ENCODE data around the gene CCDC60. TPM values are rescaled to one million over a fixed set of nuclear protein-coding genes. Genes with fewer than 3 reads are reported as not detected.

Gene CCDC60
- total and polyA plus RNA-seq, 10 of the 15 experiments (the other 5 are each of a cell fraction or from before 2014, with no cell fraction given): 0.19 TPM; not detected in 9

- Histone ChIP-seq H3K27ac (ENCODE audit: control insufficient read depth, insufficient read depth) (no peak overlapping the region), H3K9ac (ENCODE audit: control insufficient read depth, insufficient read depth, low read length) (no peak overlapping the region), H3K4me2 (ENCODE audit: control insufficient read depth, insufficient read depth) (no peak overlapping the region), H3K4me1 (ENCODE audit: control insufficient read depth, insufficient read depth, low read length) (no peaks in the 10 kb centered on the region), H3K27me3 (replicated peaks in 1 of 2; ENCODE audit: control insufficient read depth in 2 of 2, insufficient read depth in 2 of 2, low read length in 1 of 2) (no peaks in the 10 kb centered on the region), H3K36me3 (ENCODE audit: control insufficient read depth in 2 of 2, insufficient read depth in 2 of 2, low read length in 1 of 2) (no peaks in the 10 kb centered on the region), H3K9me3 (replicated peaks; ENCODE audit: control insufficient read depth, insufficient read depth, low read length) (no peaks in the 10 kb centered on the region), H4K20me1 (ENCODE audit: control insufficient read depth, insufficient read depth) (no peaks in the 10 kb centered on the region), H3K79me2 (ENCODE audit: control insufficient read depth, insufficient read depth, low read length) (no peaks in the 10 kb centered on the region), H2AFZ (ENCODE audit: control insufficient read depth, low read depth, low read length) (no peak overlapping the region), H3K4me3 (no peak overlapping the region)
- no peak for FAIRE-seq
- 3% methylated on average over 2 of the region's 2 CpGs for WGBS (ENCODE audit: insufficient coverage, insufficient replicate concordance, low lambda C conversion rate, missing lambda C conversion rate)
- ChIA-PET RAD21 (ENCODE audit: unreplicated experiment) (no interaction called here), CTCF (no interaction called here), SMC1A (ENCODE audit: uncharacterized antibody, unreplicated experiment) (no interaction called here), POLR2A (no interaction called here)
- intact Hi-C loops (cut with micrococcal nuclease; ENCODE audit: unreplicated experiment) (no loop called here), in situ Hi-C loops (cut with MboI) (no loop called here)
- no TSS peak for BruUV-seq (replicated peaks)
- ATAC-seq: no peak
- no peak for TF ChIP-seq NR2F1 (conservative IDR thresholded peaks at IDR 0.05)
- TF ChIP-seq YY1 (IDR thresholded peaks at IDR 0.05; ENCODE audit: low read depth, low read length): peak; percentile 69
- no peak for DNase-seq (ENCODE audit: low read depth, low spot score)
Measured at GRCh38 chr12:119341988-119342387, 7.5 kb downstream of the CCDC60 start.

GRCh38 chr12:119343130-119343529 is 8.6 kb downstream of the CCDC60 start:
- in situ Hi-C loops (cut with MboI) (no loop called here), intact Hi-C loops (cut with micrococcal nuclease; ENCODE audit: unreplicated experiment) (no loop called here)
- Histone ChIP-seq H3K27me3 (replicated peaks in 1 of 2; ENCODE audit: control insufficient read depth in 2 of 2, insufficient read depth in 2 of 2, low read length in 1 of 2) (no peaks in the 10 kb centered on the region), H3K4me2 (ENCODE audit: control insufficient read depth, insufficient read depth) (no peak overlapping the region), H3K4me1 (ENCODE audit: control insufficient read depth, insufficient read depth, low read length) (no peaks in the 10 kb centered on the region), H3K9me3 (replicated peaks; ENCODE audit: control insufficient read depth, insufficient read depth, low read length) (no peaks in the 10 kb centered on the region), H3K36me3 (ENCODE audit: control insufficient read depth in 2 of 2, insufficient read depth in 2 of 2, low read length in 1 of 2) (no peaks in the 10 kb centered on the region), H4K20me1 (ENCODE audit: control insufficient read depth, insufficient read depth) (no peaks in the 10 kb centered on the region), H3K4me3 (no peak overlapping the region), H3K27ac (ENCODE audit: control insufficient read depth, insufficient read depth) (no peak overlapping the region), H3K79me2 (ENCODE audit: control insufficient read depth, insufficient read depth, low read length) (no peaks in the 10 kb centered on the region), H3K9ac (ENCODE audit: control insufficient read depth, insufficient read depth, low read length) (no peak overlapping the region), H2AFZ (ENCODE audit: control insufficient read depth, low read depth, low read length) (no peak overlapping the region)
- DNase-seq (ENCODE audit: low read depth, low spot score) (no peak), ATAC-seq (no peak), FAIRE-seq (no peak)
- ChIA-PET RAD21 (ENCODE audit: unreplicated experiment) (no interaction called here), SMC1A (ENCODE audit: uncharacterized antibody, unreplicated experiment) (no interaction called here), POLR2A (no interaction called here), CTCF (no interaction called here)
- BruUV-seq (replicated peaks): no TSS peak
- 38% methylated on average over 7 of the region's 7 CpGs for WGBS (ENCODE audit: insufficient coverage, insufficient replicate concordance, low lambda C conversion rate, missing lambda C conversion rate)
- TF ChIP-seq, protein P1, sequence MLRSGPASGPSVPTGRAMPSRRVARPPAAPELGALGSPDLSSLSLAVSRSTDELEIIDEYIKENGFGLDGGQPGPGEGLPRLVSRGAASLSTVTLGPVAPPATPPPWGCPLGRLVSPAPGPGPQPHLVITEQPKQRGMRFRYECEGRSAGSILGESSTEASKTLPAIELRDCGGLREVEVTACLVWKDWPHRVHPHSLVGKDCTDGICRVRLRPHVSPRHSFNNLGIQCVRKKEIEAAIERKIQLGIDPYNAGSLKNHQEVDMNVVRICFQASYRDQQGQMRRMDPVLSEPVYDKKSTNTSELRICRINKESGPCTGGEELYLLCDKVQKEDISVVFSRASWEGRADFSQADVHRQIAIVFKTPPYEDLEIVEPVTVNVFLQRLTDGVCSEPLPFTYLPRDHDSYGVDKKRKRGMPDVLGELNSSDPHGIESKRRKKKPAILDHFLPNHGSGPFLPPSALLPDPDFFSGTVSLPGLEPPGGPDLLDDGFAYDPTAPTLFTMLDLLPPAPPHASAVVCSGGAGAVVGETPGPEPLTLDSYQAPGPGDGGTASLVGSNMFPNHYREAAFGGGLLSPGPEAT (IDR thresholded peaks at IDR 0.05; ENCODE audit: low read depth): no peak
- TF ChIP-seq MYC (IDR thresholded peaks at IDR 0.05; ENCODE audit: insufficient read depth, insufficient read length, insufficient replicate concordance, low read length, severe bottlenecking) (no peak), SREBF2 (IDR thresholded peaks at IDR 0.05; ENCODE audit: low read length) (no peak), MYB (IDR thresholded peaks at IDR 0.05; ENCODE audit: borderline replicate concordance, low read depth, low read length) (no peak), IKZF2 (IDR thresholded peaks at IDR 0.05) (no peak), MEF2B (IDR thresholded peaks at IDR 0.05; ENCODE audit: partially characterized antibody, poor library complexity, severe bottlenecking) (no peak), YBX1 (IDR thresholded peaks at IDR 0.05) (no peak), ELK1 (IDR thresholded peaks at IDR 0.05; ENCODE audit: low read depth, low read length) (no peak)
- TF ChIP-seq, protein P2, sequence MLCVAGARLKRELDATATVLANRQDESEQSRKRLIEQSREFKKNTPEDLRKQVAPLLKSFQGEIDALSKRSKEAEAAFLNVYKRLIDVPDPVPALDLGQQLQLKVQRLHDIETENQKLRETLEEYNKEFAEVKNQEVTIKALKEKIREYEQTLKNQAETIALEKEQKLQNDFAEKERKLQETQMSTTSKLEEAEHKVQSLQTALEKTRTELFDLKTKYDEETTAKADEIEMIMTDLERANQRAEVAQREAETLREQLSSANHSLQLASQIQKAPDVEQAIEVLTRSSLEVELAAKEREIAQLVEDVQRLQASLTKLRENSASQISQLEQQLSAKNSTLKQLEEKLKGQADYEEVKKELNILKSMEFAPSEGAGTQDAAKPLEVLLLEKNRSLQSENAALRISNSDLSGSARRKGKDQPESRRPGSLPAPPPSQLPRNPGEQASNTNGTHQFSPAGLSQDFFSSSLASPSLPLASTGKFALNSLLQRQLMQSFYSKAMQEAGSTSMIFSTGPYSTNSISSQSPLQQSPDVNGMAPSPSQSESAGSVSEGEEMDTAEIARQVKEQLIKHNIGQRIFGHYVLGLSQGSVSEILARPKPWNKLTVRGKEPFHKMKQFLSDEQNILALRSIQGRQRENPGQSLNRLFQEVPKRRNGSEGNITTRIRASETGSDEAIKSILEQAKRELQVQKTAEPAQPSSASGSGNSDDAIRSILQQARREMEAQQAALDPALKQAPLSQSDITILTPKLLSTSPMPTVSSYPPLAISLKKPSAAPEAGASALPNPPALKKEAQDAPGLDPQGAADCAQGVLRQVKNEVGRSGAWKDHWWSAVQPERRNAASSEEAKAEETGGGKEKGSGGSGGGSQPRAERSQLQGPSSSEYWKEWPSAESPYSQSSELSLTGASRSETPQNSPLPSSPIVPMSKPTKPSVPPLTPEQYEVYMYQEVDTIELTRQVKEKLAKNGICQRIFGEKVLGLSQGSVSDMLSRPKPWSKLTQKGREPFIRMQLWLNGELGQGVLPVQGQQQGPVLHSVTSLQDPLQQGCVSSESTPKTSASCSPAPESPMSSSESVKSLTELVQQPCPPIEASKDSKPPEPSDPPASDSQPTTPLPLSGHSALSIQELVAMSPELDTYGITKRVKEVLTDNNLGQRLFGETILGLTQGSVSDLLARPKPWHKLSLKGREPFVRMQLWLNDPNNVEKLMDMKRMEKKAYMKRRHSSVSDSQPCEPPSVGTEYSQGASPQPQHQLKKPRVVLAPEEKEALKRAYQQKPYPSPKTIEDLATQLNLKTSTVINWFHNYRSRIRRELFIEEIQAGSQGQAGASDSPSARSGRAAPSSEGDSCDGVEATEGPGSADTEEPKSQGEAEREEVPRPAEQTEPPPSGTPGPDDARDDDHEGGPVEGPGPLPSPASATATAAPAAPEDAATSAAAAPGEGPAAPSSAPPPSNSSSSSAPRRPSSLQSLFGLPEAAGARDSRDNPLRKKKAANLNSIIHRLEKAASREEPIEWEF (IDR thresholded peaks at IDR 0.05; ENCODE audit: insufficient replicate concordance, low read depth, low read length): no peak

All from GM12878 (cell line).